Kidney epithelial cell (primary cell): Measurements from ENCODE around the gene POLR3B. TPM values are rescaled to one million over a fixed set of nuclear protein-coding genes. Genes with fewer than 3 reads are reported as not detected.

Source experiments
- DNase-seq: peaks from one replicate; pipeline ENCODE4 v3.0.0-alpha.2; 2010; ENCODE audit warnings: low read depth
- H3K27me3 ChIP-seq: 2 replicates; pipeline ENCODE4 v1.6.0; 2011; ENCODE audit warnings: low read length; ENCODE audit not compliant: control insufficient read depth, insufficient read depth
- H3K36me3 ChIP-seq: 2 replicates; pipeline ENCODE4 v1.5.1; 2011; ENCODE audit warnings: low read length; ENCODE audit not compliant: control insufficient read depth, insufficient read depth
- H3K4me3 ChIP-seq: 2 replicates; pipeline ENCODE4 v1.5.1; 2011; ENCODE audit warnings: low read depth, mild to moderate bottlenecking, control low read depth, low read length
- total RNA-seq: library from RNA; depleted of rRNA; stranded (reverse); fragments of >200 nt; gene quantifications from 2 replicates; pipeline ENCODE4 v1.2.3, GENCODE V29; 2015
- TF ChIP-seq, protein P1 (sequence below): IDR thresholded peaks from 2 replicates; pipeline ENCODE4 v1.5.1; 2011; ENCODE audit warnings: mild to moderate bottlenecking, moderate library complexity, low read length, control low read depth, inconsistent platforms; ENCODE audit not compliant: insufficient read depth, poor library complexity, severe bottlenecking

Gene POLR3B
- total RNA-seq, 1 donor from 2014 or later: 9.3 TPM

- DNase-seq: no peak
- Histone ChIP-seq H3K36me3 (no peaks in the 10 kb centered on the region), H3K4me3 (no peak overlapping the region), H3K27me3 (no peaks in the 10 kb centered on the region)
- TF ChIP-seq, protein P1, sequence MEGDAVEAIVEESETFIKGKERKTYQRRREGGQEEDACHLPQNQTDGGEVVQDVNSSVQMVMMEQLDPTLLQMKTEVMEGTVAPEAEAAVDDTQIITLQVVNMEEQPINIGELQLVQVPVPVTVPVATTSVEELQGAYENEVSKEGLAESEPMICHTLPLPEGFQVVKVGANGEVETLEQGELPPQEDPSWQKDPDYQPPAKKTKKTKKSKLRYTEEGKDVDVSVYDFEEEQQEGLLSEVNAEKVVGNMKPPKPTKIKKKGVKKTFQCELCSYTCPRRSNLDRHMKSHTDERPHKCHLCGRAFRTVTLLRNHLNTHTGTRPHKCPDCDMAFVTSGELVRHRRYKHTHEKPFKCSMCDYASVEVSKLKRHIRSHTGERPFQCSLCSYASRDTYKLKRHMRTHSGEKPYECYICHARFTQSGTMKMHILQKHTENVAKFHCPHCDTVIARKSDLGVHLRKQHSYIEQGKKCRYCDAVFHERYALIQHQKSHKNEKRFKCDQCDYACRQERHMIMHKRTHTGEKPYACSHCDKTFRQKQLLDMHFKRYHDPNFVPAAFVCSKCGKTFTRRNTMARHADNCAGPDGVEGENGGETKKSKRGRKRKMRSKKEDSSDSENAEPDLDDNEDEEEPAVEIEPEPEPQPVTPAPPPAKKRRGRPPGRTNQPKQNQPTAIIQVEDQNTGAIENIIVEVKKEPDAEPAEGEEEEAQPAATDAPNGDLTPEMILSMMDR: no peak
Observed at GRCh38 chr12:106360400-106360994, 2.9 kb downstream of the POLR3B start.

GRCh38 chr12:106362971-106363370 is 5.4 kb downstream of the POLR3B start:
- no peak overlapping the region for H3K4me3 ChIP-seq
- no peaks in the 10 kb centered on the region for H3K36me3 ChIP-seq
- TF ChIP-seq, protein P1: no peak
- no peak for DNase-seq
- no peaks in the 10 kb centered on the region for H3K27me3 ChIP-seq

- H3K36me3 ChIP-seq: no peaks in the 10 kb centered on the region
- DNase-seq: no peak
- no peaks in the 10 kb centered on the region for H3K27me3 ChIP-seq
- no peak overlapping the region for H3K4me3 ChIP-seq
- TF ChIP-seq, protein P1: no peak
Observed at GRCh38 chr12:106364261-106364660, 6.7 kb downstream of the POLR3B start.

DNA sequence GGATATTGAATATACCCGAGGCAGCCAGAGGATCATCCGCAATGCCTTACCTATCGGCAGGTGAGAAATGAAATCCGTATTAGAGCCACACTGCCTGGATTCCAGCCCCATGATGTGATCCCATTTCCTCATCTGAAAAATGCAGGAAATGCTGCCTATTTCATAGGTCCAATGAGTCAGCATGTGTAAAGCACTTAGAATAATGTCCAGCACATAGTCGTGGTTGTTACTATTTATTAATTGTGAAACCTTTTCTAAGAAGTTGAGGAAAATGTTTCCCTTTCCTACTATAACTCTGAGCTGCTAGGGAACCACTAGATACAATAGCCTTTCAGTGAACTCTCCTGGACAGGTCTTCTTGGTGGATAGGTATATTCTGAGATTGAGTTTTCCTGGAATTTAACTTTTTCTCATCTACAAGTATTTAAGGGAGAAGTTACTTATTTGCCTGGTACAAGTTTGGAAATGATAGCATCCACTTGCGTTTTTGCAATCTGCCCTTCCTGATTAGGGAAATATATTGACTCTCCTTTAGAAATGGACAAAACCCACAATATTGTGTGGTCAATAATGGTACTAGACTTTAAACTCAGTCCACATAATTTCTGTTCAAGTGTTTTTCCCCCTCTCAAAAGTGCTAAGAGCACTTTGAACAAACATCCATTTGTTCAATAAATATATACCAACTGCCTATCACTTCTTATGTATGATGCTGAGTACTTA is 12.2 kb downstream of the POLR3B start:
- peak; percentile 70 for DNase-seq
- Histone ChIP-seq H3K4me3 (no peak overlapping the region), H3K36me3 (no peaks in the 10 kb centered on the region)

DNA sequence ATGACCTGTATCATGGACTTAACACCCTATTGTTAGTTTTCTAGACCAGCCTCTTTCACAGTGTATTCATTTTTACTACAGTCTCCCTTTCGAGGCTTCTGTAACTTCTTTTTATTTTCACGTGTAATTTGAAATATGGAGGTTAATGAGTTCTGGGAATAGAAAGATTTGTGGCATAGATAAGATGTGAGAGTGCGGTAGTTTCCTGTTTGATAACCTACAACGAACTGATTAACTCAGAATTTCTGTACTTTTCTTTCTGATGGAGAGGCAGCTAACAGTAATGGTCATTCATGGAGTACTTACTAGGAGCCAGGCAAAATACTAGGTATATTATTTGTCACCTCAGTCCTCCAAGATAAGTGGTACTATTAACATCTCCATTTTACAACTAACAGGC is 21.2 kb downstream of the POLR3B start:
- Histone ChIP-seq H3K27me3 (no peaks in the 10 kb centered on the region), H3K4me3 (no peak overlapping the region), H3K36me3 (no peaks in the 10 kb centered on the region)
- DNase-seq: no peak
- TF ChIP-seq, protein P1: no peak

More for the DNA sequence above, 12.2 kb downstream of the POLR3B start:
- H3K27me3 ChIP-seq: no peaks in the 10 kb centered on the region
- TF ChIP-seq, protein P1: no peak
